Panc1 (cell line): ENCODE results near the gene B3GALT5. TPM values are rescaled to one million over a fixed set of nuclear protein-coding genes. Genes with fewer than 3 reads are reported as not detected.

Experiments used
- ATAC-seq: fragments of 200-7000 bp; cut with Tn5 transposase; 2 replicates; pipeline ENCODE4 v1.9.1; 2020; ENCODE audit warnings: mild to moderate bottlenecking, moderate library complexity
- BruUV-seq: library from RNA; stranded (reverse); fragments of 400-500 nt; replicated peaks from 2 replicates; lab custom pipeline; 2021; lab: Mats Ljungman, UMichigan
- CTCF ChIA-PET: fragments of 300-600 bp; sonication (Branson Sonifier 250); formaldehyde crosslinking; loops from one replicate; lab custom pipeline; 2022; ENCODE audit warnings: antibody characterized with exemption; lab: Charles Lee
- POLR2A ChIA-PET: fragments of 300-600 bp; sonication (Branson Sonifier 250); formaldehyde crosslinking; loops from one replicate; lab custom pipeline; 2022; ENCODE audit warnings: antibody characterized with exemption; lab: Charles Lee
- DNase-seq: peaks from one replicate; pipeline ENCODE4 v3.0.0-alpha.2; 2010; ENCODE audit warnings: low read depth, low spot score
- H3K27ac ChIP-seq: 2 replicates; pipeline ENCODE4 v1.5.1; 2011; ENCODE audit warnings: mild to moderate bottlenecking, low read length, inconsistent platforms
- H3K27me3 ChIP-seq: fragments of 200-500 bp; sonication (Bioruptor generic); 2 replicates; pipeline ENCODE4 v1.6.0; 2014; ENCODE audit warnings: low read length, inconsistent platforms; ENCODE audit not compliant: control insufficient read depth, insufficient read depth
- H3K36me3 ChIP-seq: fragments of 200-500 bp; sonication (Bioruptor generic); 2 replicates; pipeline ENCODE4 v1.5.1; 2014; ENCODE audit warnings: inconsistent platforms, mild to moderate bottlenecking, low read length, moderate library complexity; ENCODE audit not compliant: control insufficient read depth, insufficient read depth
- H3K4me1 ChIP-seq: 2 replicates; pipeline ENCODE4 v1.5.1; 2011; ENCODE audit warnings: inconsistent platforms, mild to moderate bottlenecking, low read length, moderate library complexity; ENCODE audit not compliant: control insufficient read depth, insufficient read depth
- H3K4me3 ChIP-seq, 2 experiments: 2 replicates each; pipeline ENCODE4 v1.5.1; 2011 to 2012; ENCODE audit warnings: low read depth in 2 of 2, low read length in 2 of 2, mild to moderate bottlenecking in 2 of 2, inconsistent platforms in 1 of 2, moderate library complexity in 1 of 2
- H3K9me3 ChIP-seq: fragments of 200-500 bp; sonication (Bioruptor generic); 2 replicates; pipeline ENCODE4 v1.5.1; 2014; ENCODE audit warnings: low read depth, mild to moderate bottlenecking, inconsistent platforms, low read length, moderate library complexity; ENCODE audit not compliant: control insufficient read depth, insufficient read depth
- POLR2AphosphoS5 ChIP-seq: IDR thresholded peaks from 2 replicates; pipeline ENCODE4 v1.6.1; 2012; ENCODE audit warnings: mild to moderate bottlenecking, low read depth, low read length, moderate library complexity
- SIN3A ChIP-seq: IDR thresholded peaks from 2 replicates; pipeline ENCODE4 v1.6.1; 2012; ENCODE audit warnings: low read depth, mild to moderate bottlenecking, low read length, moderate library complexity, borderline replicate concordance; ENCODE audit not compliant: insufficient read depth
- TCF7L2 ChIP-seq: IDR thresholded peaks from 2 replicates; pipeline ENCODE4 v1.6.1; 2011; ENCODE audit warnings: mild to moderate bottlenecking, low read depth, low read length, inconsistent platforms
- in situ Hi-C: cut with HindIII; loops from 2 replicates; pipeline ENCODE4 v1.10.0; 2016; ENCODE audit warnings: low sequenced_read_pairs, low pct_unique_long_range_greater_than_20kb
- intact Hi-C: fragments of 100-400 bp; cut with micrococcal nuclease; formaldehyde crosslinking; loops from one replicate; pipeline ENCODE4 v1.10.0; 2022; ENCODE audit not compliant: unreplicated experiment
- total RNA-seq: library from RNA; stranded (reverse); gene quantifications from one replicate; pipeline ENCODE4 v1.2.1, GENCODE V29; 2021; ENCODE audit not compliant: unreplicated experiment
- TF ChIP-seq, protein P1 (sequence below), 2 experiments: IDR thresholded peaks; 2 replicates each; pipeline ENCODE4 v1.6.1; 2011 to 2012; ENCODE audit warnings: low read depth in 2 of 2, control low read depth in 1 of 2, low read length in 1 of 2, mild to moderate bottlenecking in 1 of 2, moderate library complexity in 1 of 2; ENCODE audit not compliant: insufficient read depth in 1 of 2
- TF ChIP-seq, protein P2 (sequence below): fragments of 450-650 bp; IDR thresholded peaks from 2 replicates; pipeline ENCODE4 v1.5.1; 2017; ENCODE audit warnings: mild to moderate bottlenecking

B3GALT5 gene
- total RNA-seq, 1 experiment from 2014 or later, result 0.10 TPM

DNA sequence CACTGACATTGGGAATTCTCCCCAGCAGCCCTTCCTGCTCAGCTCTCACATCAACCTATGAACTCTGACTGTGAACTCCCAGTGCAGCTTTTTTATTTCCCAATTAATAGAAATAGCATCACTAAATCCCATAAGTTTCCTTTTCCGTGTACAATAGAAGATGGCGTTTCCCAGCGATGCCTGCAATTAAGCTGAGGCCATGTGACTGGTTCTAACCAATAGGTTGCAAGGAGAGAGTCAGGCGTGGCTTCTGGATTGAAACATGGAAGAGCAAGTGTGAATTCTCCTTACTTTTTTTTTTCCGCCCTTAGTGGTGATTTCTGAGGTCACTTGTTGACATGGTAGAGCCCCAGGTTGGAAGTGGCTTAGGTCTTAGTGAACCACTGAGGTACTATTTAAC, 73.3 kb downstream of the B3GALT5 start:
- Histone ChIP-seq H3K4me1 (no peaks in the 10 kb centered on the region), H3K27me3 (no peaks in the 10 kb centered on the region), H3K27ac (no peak overlapping the region), H3K9me3 (no peaks in the 10 kb centered on the region), H3K4me3 (no peak overlapping the region), H3K36me3 (no peaks in the 10 kb centered on the region)
- BruUV-seq, result no TSS peak
- ChIA-PET POLR2A (no interaction called here), CTCF (no interaction called here)
- no peak for ATAC-seq
- DNase-seq, result no peak
- in situ Hi-C loops, result no loop called here
- intact Hi-C loops, result no loop called here
- TF ChIP-seq SIN3A (no peak), POLR2AphosphoS5 (no peak), TCF7L2 (no peak)
- TF ChIP-seq, protein P1, sequence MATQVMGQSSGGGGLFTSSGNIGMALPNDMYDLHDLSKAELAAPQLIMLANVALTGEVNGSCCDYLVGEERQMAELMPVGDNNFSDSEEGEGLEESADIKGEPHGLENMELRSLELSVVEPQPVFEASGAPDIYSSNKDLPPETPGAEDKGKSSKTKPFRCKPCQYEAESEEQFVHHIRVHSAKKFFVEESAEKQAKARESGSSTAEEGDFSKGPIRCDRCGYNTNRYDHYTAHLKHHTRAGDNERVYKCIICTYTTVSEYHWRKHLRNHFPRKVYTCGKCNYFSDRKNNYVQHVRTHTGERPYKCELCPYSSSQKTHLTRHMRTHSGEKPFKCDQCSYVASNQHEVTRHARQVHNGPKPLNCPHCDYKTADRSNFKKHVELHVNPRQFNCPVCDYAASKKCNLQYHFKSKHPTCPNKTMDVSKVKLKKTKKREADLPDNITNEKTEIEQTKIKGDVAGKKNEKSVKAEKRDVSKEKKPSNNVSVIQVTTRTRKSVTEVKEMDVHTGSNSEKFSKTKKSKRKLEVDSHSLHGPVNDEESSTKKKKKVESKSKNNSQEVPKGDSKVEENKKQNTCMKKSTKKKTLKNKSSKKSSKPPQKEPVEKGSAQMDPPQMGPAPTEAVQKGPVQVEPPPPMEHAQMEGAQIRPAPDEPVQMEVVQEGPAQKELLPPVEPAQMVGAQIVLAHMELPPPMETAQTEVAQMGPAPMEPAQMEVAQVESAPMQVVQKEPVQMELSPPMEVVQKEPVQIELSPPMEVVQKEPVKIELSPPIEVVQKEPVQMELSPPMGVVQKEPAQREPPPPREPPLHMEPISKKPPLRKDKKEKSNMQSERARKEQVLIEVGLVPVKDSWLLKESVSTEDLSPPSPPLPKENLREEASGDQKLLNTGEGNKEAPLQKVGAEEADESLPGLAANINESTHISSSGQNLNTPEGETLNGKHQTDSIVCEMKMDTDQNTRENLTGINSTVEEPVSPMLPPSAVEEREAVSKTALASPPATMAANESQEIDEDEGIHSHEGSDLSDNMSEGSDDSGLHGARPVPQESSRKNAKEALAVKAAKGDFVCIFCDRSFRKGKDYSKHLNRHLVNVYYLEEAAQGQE (IDR thresholded peaks at IDR 0.05; ENCODE audit: insufficient read depth in 1 of 2, low read depth in 2 of 2, low read length in 1 of 2), result no peak
- TF ChIP-seq, protein P2, sequence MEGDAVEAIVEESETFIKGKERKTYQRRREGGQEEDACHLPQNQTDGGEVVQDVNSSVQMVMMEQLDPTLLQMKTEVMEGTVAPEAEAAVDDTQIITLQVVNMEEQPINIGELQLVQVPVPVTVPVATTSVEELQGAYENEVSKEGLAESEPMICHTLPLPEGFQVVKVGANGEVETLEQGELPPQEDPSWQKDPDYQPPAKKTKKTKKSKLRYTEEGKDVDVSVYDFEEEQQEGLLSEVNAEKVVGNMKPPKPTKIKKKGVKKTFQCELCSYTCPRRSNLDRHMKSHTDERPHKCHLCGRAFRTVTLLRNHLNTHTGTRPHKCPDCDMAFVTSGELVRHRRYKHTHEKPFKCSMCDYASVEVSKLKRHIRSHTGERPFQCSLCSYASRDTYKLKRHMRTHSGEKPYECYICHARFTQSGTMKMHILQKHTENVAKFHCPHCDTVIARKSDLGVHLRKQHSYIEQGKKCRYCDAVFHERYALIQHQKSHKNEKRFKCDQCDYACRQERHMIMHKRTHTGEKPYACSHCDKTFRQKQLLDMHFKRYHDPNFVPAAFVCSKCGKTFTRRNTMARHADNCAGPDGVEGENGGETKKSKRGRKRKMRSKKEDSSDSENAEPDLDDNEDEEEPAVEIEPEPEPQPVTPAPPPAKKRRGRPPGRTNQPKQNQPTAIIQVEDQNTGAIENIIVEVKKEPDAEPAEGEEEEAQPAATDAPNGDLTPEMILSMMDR, result no peak

DNA sequence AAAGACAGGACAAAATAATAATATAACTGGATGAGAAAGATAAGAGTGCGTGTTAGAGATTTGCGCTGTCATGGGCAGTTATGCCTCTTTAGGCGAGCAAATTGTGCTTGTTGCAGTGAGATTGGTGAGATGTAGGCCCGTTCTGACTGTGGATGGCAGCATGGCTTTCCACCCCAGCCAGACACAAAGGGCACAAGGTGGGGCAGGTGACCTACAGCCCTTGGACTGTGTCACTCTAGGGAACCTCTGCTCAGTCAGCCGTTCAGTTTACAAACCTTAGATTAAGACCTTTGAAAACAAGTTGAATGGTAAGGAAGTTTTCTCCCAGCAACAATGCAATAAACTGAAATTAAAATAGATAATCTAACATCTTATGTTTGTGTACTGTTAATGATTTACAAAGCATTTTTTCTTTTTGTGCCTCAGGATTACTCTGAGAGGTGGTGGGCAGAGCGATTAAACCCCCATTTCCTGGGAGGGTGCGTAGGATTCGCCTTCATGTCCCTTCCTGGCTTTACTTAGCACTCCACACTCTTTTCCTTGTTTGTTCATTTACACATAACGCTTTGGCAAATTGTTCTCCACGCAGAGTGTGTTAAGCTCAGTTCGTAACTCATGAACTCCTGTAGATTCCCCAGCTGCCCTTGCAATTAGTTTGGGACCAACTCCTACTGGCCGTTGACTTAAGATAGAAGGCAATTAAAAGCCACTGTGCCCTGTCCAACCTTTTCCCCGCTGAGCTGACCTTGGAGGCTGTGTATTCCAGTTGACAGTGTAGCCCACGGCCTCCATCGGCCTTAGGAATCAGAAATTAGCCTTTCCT, 74.1 kb downstream of the B3GALT5 start:
- ATAC-seq, result no peak
- Histone ChIP-seq H3K27me3 (no peaks in the 10 kb centered on the region), H3K36me3 (no peaks in the 10 kb centered on the region), H3K4me3 (no peak overlapping the region), H3K9me3 (no peaks in the 10 kb centered on the region), H3K27ac (no peak overlapping the region), H3K4me1 (no peaks in the 10 kb centered on the region)
- intact Hi-C loops, result no loop called here
- DNase-seq, result no peak
- ChIA-PET POLR2A (no interaction called here), CTCF (no interaction called here)
- no TSS peak for BruUV-seq
- TF ChIP-seq, protein P1 (IDR thresholded peaks at IDR 0.05; ENCODE audit: insufficient read depth in 1 of 2, low read depth in 2 of 2, low read length in 1 of 2), result no peak
- no peak for TF ChIP-seq TCF7L2
- TF ChIP-seq, protein P2, result no peak
- TF ChIP-seq SIN3A, result no peak
- no peak for TF ChIP-seq POLR2AphosphoS5
- in situ Hi-C loops, result no loop called here
